Measurements from ENCODE around the gene MOV10L1.
A peak's percentile ranks its signal among the peaks of the same experiment; 100 is the strongest.

The MOV10L1 gene

DNA sequence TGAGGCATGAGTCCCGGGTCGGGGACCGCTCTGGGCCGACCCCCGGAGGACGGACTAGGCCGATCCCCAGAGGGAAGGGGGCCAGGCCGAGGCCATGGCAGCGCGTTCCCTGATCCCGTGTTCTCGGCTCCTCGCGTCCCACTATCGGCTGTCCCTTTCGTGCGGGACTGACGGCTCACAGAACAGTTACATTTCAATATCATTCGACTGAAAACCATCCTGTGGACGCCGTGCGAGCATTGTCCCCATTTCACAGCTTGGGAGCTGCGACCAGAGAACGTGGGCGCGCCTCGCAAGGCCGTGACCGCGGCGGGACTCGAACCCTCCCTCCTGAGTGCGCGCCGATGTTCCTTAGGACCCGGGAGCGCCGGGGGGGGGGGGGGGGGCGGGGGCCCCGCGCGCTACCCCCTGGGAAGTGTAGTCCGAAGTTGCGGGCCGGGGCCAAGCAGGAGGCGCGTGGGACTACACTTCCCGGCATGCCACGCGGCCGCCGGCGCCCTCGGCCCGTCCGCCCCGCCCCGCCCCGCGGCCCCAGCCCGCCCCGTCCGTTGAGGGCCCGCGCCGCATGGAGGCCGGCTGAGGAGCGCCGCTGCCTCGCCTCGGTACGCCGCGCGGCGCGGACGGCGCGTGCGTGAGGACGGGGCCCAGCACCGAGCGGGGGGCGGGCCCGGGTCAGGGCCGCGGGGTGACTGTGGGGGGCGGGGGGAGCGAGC, 95.7 kb downstream of the MOV10L1 start, which contains the start of gene TRABD:
TSS of gene TRABD (plus strand) at position 539 of the 713 bp plus-strand sequence. CDS start 7,148 bp downstream, outside the sequence.
- TF ChIP-seq CTCF (IDR thresholded peaks at IDR 0.05; ENCODE audit: low read depth, low read length): no peak
- peak; percentile 86 for DNase-seq
- no peaks in the 10 kb centered on the region for H3K9me3 ChIP-seq (ENCODE audit: severe bottlenecking)
- 0 out of 2 replicates have a peak, but pooled peaks cover 2% of the 10 kb centered on the region for H3K36me3 ChIP-seq
- H3K27ac ChIP-seq: peak within 1 kb of the TSS; percentile 59
- peak within 1 kb of the TSS; percentile 69 for H3K4me3 ChIP-seq (ENCODE audit: low read depth, low read length)
- H3K27me3 ChIP-seq (ENCODE audit: insufficient read depth, low read depth, severe bottlenecking): no peaks in the 10 kb centered on the region

DNA sequence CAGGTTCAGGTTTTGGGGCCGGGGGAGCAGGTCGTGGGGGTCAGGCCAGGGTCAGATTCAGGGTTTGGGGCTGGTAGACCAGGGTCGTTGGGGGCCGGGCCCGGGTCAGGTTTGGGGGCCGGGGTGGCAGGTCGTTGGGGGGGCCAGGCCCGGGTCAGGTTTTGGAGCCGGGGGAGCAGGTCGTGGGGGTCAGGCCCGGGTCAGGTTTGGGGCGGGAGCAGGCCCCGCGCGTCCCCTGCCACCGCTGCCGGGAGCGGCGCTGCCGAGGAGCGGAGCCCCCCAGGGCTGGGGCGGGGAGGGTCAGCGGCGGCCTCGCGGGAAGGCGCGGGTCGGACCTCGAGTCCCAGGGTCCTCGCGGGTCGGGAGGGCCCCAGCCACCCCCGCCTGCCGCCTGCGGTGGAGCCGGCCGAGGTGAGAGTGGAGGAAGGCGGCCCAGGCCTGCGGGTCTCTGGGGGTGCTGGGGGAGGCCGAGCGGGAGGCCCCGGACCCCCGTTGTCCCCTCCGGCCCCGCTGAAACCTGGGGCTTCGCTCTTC, 96.4 kb downstream of the MOV10L1 start:
- no peaks in the 10 kb centered on the region for H3K9me3 ChIP-seq (ENCODE audit: severe bottlenecking)
- no peak for TF ChIP-seq CTCF (IDR thresholded peaks at IDR 0.05; ENCODE audit: low read depth, low read length)
- no peak for DNase-seq
- 0 out of 2 replicates have a peak, but pooled peaks cover 2% of the 10 kb centered on the region for H3K36me3 ChIP-seq
- peak overlapping the region; percentile 33 for H3K27ac ChIP-seq
- H3K27me3 ChIP-seq (ENCODE audit: insufficient read depth, low read depth, severe bottlenecking): no peaks in the 10 kb centered on the region
- H3K4me3 ChIP-seq (ENCODE audit: low read depth, low read length): peak overlapping the region; percentile 69

DNA sequence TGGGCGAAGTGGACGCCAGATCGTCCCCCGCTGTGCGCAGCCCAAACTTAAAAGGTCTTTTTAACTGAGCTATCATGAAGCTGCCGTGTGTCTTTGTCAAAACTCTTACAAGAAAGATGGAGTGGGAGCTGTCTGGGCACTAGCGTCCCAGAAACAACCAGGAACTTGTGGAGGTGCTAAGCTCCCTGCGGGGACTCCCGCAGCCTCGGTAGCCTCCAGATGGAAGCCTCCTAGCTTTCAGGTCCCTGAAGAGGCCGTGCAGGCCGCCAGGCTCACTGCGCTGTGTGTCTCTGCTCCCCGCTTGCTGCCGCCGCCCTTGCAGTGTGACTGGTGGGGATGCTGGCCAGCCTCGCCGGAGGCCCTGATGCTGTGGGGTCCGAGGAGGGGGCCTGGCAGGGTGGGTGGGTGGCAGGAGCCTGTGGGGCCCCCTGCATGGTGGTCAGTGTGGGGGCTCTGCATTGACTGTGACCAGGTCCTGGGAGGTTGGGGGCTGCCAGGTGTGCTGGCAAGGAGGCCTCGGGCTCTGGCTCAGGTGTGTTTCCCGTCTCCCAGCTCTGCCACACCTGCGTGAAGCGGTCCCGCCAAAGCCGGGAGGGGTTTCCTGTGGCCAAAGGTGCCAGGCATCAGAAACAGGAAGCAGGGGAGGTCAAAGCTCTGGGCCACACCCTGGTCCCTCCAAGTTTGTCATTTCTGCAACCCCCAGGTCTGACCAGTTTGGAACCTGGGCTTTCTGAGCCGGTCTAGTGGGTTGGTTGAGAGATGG, 97.1 kb downstream of the MOV10L1 start:
- no peak for DNase-seq
- peak overlapping the region; percentile 69 for H3K4me3 ChIP-seq (ENCODE audit: low read depth, low read length)
- H3K27me3 ChIP-seq (ENCODE audit: insufficient read depth, low read depth, severe bottlenecking): no peaks in the 10 kb centered on the region
- peak overlapping the region; percentile 33 for H3K27ac ChIP-seq
- TF ChIP-seq CTCF (IDR thresholded peaks at IDR 0.05; ENCODE audit: low read depth, low read length): no peak
- 0 out of 2 replicates have a peak, but pooled peaks cover 2% of the 10 kb centered on the region for H3K36me3 ChIP-seq
- H3K9me3 ChIP-seq (ENCODE audit: severe bottlenecking): no peaks in the 10 kb centered on the region

GRCh38 chr22:50188356-50188755, 98.5 kb downstream of the MOV10L1 start:
- 0 out of 2 replicates have a peak, but pooled peaks cover 2% of the 10 kb centered on the region for H3K36me3 ChIP-seq
- no peaks in the 10 kb centered on the region for H3K9me3 ChIP-seq (ENCODE audit: severe bottlenecking)
- no peak overlapping the region for H3K4me3 ChIP-seq (ENCODE audit: low read depth, low read length)
- H3K27me3 ChIP-seq (ENCODE audit: insufficient read depth, low read depth, severe bottlenecking): no peaks in the 10 kb centered on the region
- DNase-seq: no peak
- 0 out of 2 replicates have a peak overlapping the region, but pooled peaks have one; percentile 34 for H3K27ac ChIP-seq
- no peak for TF ChIP-seq CTCF (IDR thresholded peaks at IDR 0.05; ENCODE audit: low read depth, low read length)

GRCh38 chr22:50189184-50189848, 99.5 kb downstream of the MOV10L1 start:
- TF ChIP-seq CTCF (IDR thresholded peaks at IDR 0.05; ENCODE audit: low read depth, low read length): no peak
- Histone ChIP-seq H3K27me3 (ENCODE audit: insufficient read depth, low read depth, severe bottlenecking) (no peaks in the 10 kb centered on the region), H3K9me3 (ENCODE audit: severe bottlenecking) (no peaks in the 10 kb centered on the region), H3K27ac (peak overlapping the region; percentile 34; the same call in 1 of the 2 replicates), H3K4me3 (ENCODE audit: low read depth, low read length) (no peak overlapping the region), H3K36me3 (peaks cover 3% of the 10 kb centered on the region; the same call in 1 of the 2 replicates)
- DNase-seq: no peak
